Breast epithelium (tissue), 4 donors: ENCODE data around the gene RAB33A. TPM values are rescaled to one million over a fixed set of nuclear protein-coding genes. Genes with fewer than 3 reads are reported as not detected.
A peak's percentile ranks its signal among the peaks of the same experiment; 100 is the strongest.

Experiments
- DNase-seq, 2 donors: peaks; one replicate each; pipeline ENCODE4 v3.0.0-alpha.2; 2019; ENCODE audit warnings: low spot score in 2 of 2
- H3K27ac ChIP-seq, 2 donors: fragments of 200-600 bp; sonication (generic) in 1 of 2; one replicate each; pipeline ENCODE4 v1.5.1; 2016 to 2019; ENCODE audit warnings: mild to moderate bottlenecking in 1 of 2
- H3K27me3 ChIP-seq, 2 donors: fragments of 200-600 bp; sonication (generic) in 1 of 2; one replicate each; pipeline versions ENCODE4 v1.5.1 to v1.6.0; 2017 to 2019; ENCODE audit warnings: control low read depth in 1 of 2, mild to moderate bottlenecking in 1 of 2
- H3K36me3 ChIP-seq: fragments of 200-600 bp; one replicate; pipeline ENCODE4 v1.5.1; 2019
- H3K4me1 ChIP-seq, 2 donors: fragments of 200-600 bp; sonication (generic); one replicate each; pipeline ENCODE4 v1.5.1; 2016 to 2019; ENCODE audit warnings: control low read depth in 1 of 2
- H3K4me3 ChIP-seq, 3 donors: fragments of 200-600 bp; sonication (generic); 1 replicate in 2 of 3; 2 replicates in 1 of 3; pipeline ENCODE4 v1.5.1; 2016 to 2019; ENCODE audit warnings: mild to moderate bottlenecking in 3 of 3, moderate library complexity in 2 of 3
- H3K9me3 ChIP-seq, 2 donors: fragments of 200-600 bp; sonication (generic) in 1 of 2; one replicate each; pipeline ENCODE4 v1.5.1; 2016 to 2019; ENCODE audit warnings: control low read depth in 1 of 2
- CTCF ChIP-seq, 3 donors: fragments of 450-650 bp; IDR thresholded peaks; one replicate each; pipeline ENCODE4 v1.5.1; 2016 to 2017; ENCODE audit warnings: antibody characterized with exemption in 3 of 3, mild to moderate bottlenecking in 3 of 3, moderate library complexity in 3 of 3
- POLR2A ChIP-seq: fragments of 450-650 bp; IDR thresholded peaks from one replicate; pipeline ENCODE4 v1.6.1; 2016; ENCODE audit warnings: antibody characterized with exemption, mild to moderate bottlenecking, moderate library complexity
- POLR2AphosphoS5 ChIP-seq, 3 donors: sonication (generic); formaldehyde crosslinking; IDR thresholded peaks; one replicate each; pipeline ENCODE4 v1.6.1; 2017; ENCODE audit warnings: antibody characterized with exemption in 3 of 3
- intact Hi-C: fragments of 100-400 bp; cut with DNase I; formaldehyde crosslinking; loops from one replicate; pipeline ENCODE4 v1.15.1; 2023; ENCODE audit warnings: low total_unique reads
- total RNA-seq, 3 donors: library from RNA; depleted of rRNA; stranded (reverse); fragments of >200 nt; gene quantifications; one replicate each; pipeline ENCODE4 v1.1.0, GENCODE V29; 2016

The RAB33A gene
- total RNA-seq, 3 donors from 2014 or later, result 0.73 to 2.6 (median 1.6) TPM

GRCh38 chrX:130165181-130165702 lies 6.5 kb upstream of the RAB33A start:
- no peaks in the 10 kb centered on the region for H3K4me1 ChIP-seq
- peak overlapping the region; percentile 82 to 89 for H3K27ac ChIP-seq
- H3K9me3 ChIP-seq, result no peaks in the 10 kb centered on the region
- TF ChIP-seq CTCF (IDR thresholded peaks at IDR 0.05), result no peak
- no peaks in the 10 kb centered on the region for H3K36me3 ChIP-seq
- DNase-seq, result peak in 1 of 2 donors; percentile 50
- peaks cover 0 to 7% of the 10 kb centered on the region in 2 donors for H3K27me3 ChIP-seq
- intact Hi-C loops, result no loop called here
- peak overlapping the region; percentile 50 to 66 (median 57) for H3K4me3 ChIP-seq

GRCh38 chrX:130165703-130166502 lies 5.9 kb upstream of the RAB33A start, which contains the start of gene AIFM1:
TSS of gene AIFM1 (minus strand) at chrX:130165841. CDS start at chrX:130165656, 185 bp downstream.
- intact Hi-C loops, result no loop called here
- DNase-seq, result peak; percentile 80
- Histone ChIP-seq H3K4me3 (peak within 1 kb of the TSS; percentile 50 to 66 (median 57)), H3K4me1 (no peaks in the 10 kb centered on the region), H3K9me3 (no peaks in the 10 kb centered on the region), H3K27ac (peak within 1 kb of the TSS; percentile 82 to 89), H3K36me3 (no peaks in the 10 kb centered on the region), H3K27me3 (peaks cover 0 to 10% of the 10 kb centered on the region in 2 donors)
- peak in 1 of 3 donors; percentile 12 for TF ChIP-seq CTCF (IDR thresholded peaks at IDR 0.05)
- TF ChIP-seq POLR2AphosphoS5 (IDR thresholded peaks at IDR 0.05), result peak; percentile 23 to 64 (median 40)
- TF ChIP-seq POLR2A, result no peak

- intact Hi-C loops, result no loop called here
- TF ChIP-seq POLR2A, result no peak
- no peak for TF ChIP-seq CTCF (IDR thresholded peaks at IDR 0.05)
- TF ChIP-seq POLR2AphosphoS5 (IDR thresholded peaks at IDR 0.05), result no peak
- no peak for DNase-seq
These were observed 5.3 kb upstream of the RAB33A start for GRCh38 chrX:130166503-130166777.

GRCh38 chrX:130167040-130167439 lies 4.7 kb upstream of the RAB33A start:
- peaks cover 0 to 16% of the 10 kb centered on the region in 2 donors for H3K27me3 ChIP-seq
- intact Hi-C loops, result no loop called here
- H3K4me3 ChIP-seq, result peak overlapping the region in 2 of 3 donors; percentile 57 to 66
- no peak for TF ChIP-seq POLR2AphosphoS5 (IDR thresholded peaks at IDR 0.05)
- TF ChIP-seq CTCF (IDR thresholded peaks at IDR 0.05), result no peak
- TF ChIP-seq POLR2A, result no peak
- no peak for DNase-seq
- H3K4me1 ChIP-seq, result no peaks in the 10 kb centered on the region
- no peak overlapping the region for H3K27ac ChIP-seq
- H3K9me3 ChIP-seq, result no peaks in the 10 kb centered on the region
- no peaks in the 10 kb centered on the region for H3K36me3 ChIP-seq

More at GRCh38 chrX:130166503-130166777, 5.3 kb upstream of the RAB33A start:
- Histone ChIP-seq H3K9me3 (no peaks in the 10 kb centered on the region), H3K36me3 (no peaks in the 10 kb centered on the region), H3K27me3 (peaks cover 0 to 15% of the 10 kb centered on the region in 2 donors), H3K4me1 (no peaks in the 10 kb centered on the region), H3K27ac (peak overlapping the region; percentile 82 to 89), H3K4me3 (peak overlapping the region; percentile 50 to 66 (median 57))

- Histone ChIP-seq H3K9me3 (no peaks in the 10 kb centered on the region), H3K27ac (no peak overlapping the region), H3K36me3 (no peaks in the 10 kb centered on the region), H3K4me1 (no peaks in the 10 kb centered on the region), H3K27me3 (peaks cover 0 to 32% of the 10 kb centered on the region in 2 donors), H3K4me3 (peak overlapping the region; percentile 44 to 67 (median 47))
- no peak for DNase-seq
- TF ChIP-seq POLR2A (no peak), CTCF (IDR thresholded peaks at IDR 0.05) (no peak), POLR2AphosphoS5 (IDR thresholded peaks at IDR 0.05) (no peak)
- intact Hi-C loops, result no loop called here
These were observed 863 bp upstream of the RAB33A start for GRCh38 chrX:130170752-130171445.
